Keratinocyte (primary cell): Measurements from ENCODE around the gene PLAAT5.

Source experiments
- EZH2 ChIP-seq: IDR thresholded peaks from one replicate; pipeline ENCODE4 v1.6.1; 2012; ENCODE audit warnings: inconsistent platforms, mild to moderate bottlenecking, low read length, moderate library complexity
- TF ChIP-seq, protein P1 (sequence below), 3 experiments: IDR thresholded peaks in 1 of 3; conservative IDR thresholded peaks in 1 of 3; optimal IDR thresholded peaks in 1 of 3; 2 replicates in 2 of 3; 3 replicates in 1 of 3; pipeline versions ENCODE3 to v1.5.1; 2011; ENCODE audit warnings: low read length in 3 of 3, mild to moderate bottlenecking in 3 of 3, moderate library complexity in 2 of 3, control low read depth in 1 of 3, inconsistent platforms in 1 of 3; ENCODE audit not compliant: insufficient read depth in 2 of 3; ENCODE audit errors: extremely low read depth in 1 of 3

DNA sequence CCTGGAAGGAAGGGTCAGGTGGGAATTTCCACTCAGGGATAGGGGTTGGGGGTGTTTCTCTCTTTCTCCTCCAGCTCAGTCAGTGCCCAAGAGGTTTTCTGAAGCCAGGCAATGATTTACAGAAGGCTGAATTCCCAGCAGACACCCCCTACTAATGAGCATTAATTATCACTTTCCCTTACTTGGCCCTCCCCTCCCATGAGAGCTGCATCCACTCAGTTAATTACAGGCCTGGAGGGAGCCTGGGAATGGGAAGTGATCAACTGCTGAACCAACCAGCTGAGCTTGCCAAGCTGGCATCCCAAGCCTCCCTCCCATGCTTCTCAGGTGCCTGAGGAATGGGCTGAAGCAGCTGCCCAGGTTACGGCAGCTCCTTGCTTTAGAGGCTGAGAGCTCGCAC is 15.9 kb upstream of the PLAAT5 start:
- TF ChIP-seq, protein P1, sequence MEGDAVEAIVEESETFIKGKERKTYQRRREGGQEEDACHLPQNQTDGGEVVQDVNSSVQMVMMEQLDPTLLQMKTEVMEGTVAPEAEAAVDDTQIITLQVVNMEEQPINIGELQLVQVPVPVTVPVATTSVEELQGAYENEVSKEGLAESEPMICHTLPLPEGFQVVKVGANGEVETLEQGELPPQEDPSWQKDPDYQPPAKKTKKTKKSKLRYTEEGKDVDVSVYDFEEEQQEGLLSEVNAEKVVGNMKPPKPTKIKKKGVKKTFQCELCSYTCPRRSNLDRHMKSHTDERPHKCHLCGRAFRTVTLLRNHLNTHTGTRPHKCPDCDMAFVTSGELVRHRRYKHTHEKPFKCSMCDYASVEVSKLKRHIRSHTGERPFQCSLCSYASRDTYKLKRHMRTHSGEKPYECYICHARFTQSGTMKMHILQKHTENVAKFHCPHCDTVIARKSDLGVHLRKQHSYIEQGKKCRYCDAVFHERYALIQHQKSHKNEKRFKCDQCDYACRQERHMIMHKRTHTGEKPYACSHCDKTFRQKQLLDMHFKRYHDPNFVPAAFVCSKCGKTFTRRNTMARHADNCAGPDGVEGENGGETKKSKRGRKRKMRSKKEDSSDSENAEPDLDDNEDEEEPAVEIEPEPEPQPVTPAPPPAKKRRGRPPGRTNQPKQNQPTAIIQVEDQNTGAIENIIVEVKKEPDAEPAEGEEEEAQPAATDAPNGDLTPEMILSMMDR (optimal IDR thresholded peaks at IDR 0.05 in 1 of 3, IDR thresholded peaks at IDR 0.05 in 1 of 3, conservative IDR thresholded peaks at IDR 0.05 in 1 of 3; ENCODE audit: extremely low read depth in 1 of 3, insufficient read depth in 2 of 3, low read length in 3 of 3): no peak
- TF ChIP-seq EZH2: no peak
